K562 (cell line): ENCODE results near the gene RPL7A. TPM values are rescaled to one million over a fixed set of nuclear protein-coding genes. Genes with fewer than 3 reads are reported as not detected.

Experiments used
- E2F6 ChIP-seq, 2 experiments: IDR thresholded peaks; 2 replicates each; pipeline ENCODE4 v1.6.1; 2011; ENCODE audit warnings: borderline replicate concordance in 1 of 2, control low read depth in 1 of 2, low read depth in 1 of 2, low read length in 1 of 2, mild to moderate bottlenecking in 1 of 2, mixed read lengths in 1 of 2, moderate library complexity in 1 of 2; ENCODE audit not compliant: insufficient read depth in 1 of 2, insufficient read length in 1 of 2, poor library complexity in 1 of 2, severe bottlenecking in 1 of 2; ENCODE audit errors: extremely low read depth in 1 of 2
- GATAD2A ChIP-seq: fragments of 450-650 bp; IDR thresholded peaks from 2 replicates; pipeline ENCODE4 v1.6.1; 2017
- MAFK ChIP-seq: IDR thresholded peaks from 2 replicates; pipeline ENCODE4 v1.6.1; 2011; ENCODE audit warnings: low read length, improper control_type of control experiment
- MYBL2 ChIP-seq, 2 experiments: fragments of 450-650 bp in 1 of 2; sonication (generic) in 1 of 2; formaldehyde crosslinking in 1 of 2; IDR thresholded peaks; 2 replicates each; pipeline versions ENCODE4 v1.6.1 to v1.8.1; 2017 to 2022; ENCODE audit warnings: borderline replicate concordance in 1 of 2, inconsistent platforms in 1 of 2, low read depth in 1 of 2, mild to moderate bottlenecking in 1 of 2, missing genetic modification reagents in 1 of 2, moderate library complexity in 1 of 2
- SNRNP70 ChIP-seq: fragments of 200-400 bp; formaldehyde crosslinking; optimal IDR thresholded peaks from 2 replicates; pipeline ENCODE3; 2017; ENCODE audit warnings: low read depth, low read length
- STAT6 ChIP-seq: sonication (generic); formaldehyde crosslinking; IDR thresholded peaks from 2 replicates; pipeline ENCODE4 v1.8.1; 2023; ENCODE audit warnings: mild to moderate bottlenecking, missing genetic modification reagents
- TCFL5 ChIP-seq: fragments of 250-450 bp; sonication (Bioruptor Pico); conservative IDR thresholded peaks from 2 replicates; pipeline ENCODE4 v1.6.1; 2021; ENCODE audit warnings: mild to moderate bottlenecking, moderate library complexity, matching md5 sums
- ZNF124 ChIP-seq: sonication (generic); formaldehyde crosslinking; IDR thresholded peaks from 2 replicates; pipeline ENCODE4 v1.8.1; 2022; ENCODE audit warnings: missing genetic modification reagents
- ZNF507 ChIP-seq: conservative IDR thresholded peaks from 2 replicates; pipeline ENCODE4 v1.6.1; 2017; ENCODE audit warnings: missing genetic modification characterization, missing compliant biosample characterization
- polyA plus RNA-seq, 8 experiments: library from polyadenylated mRNA; depleted of rRNA in 4 of 8; stranded (reverse) in 5 of 8; unstranded in 3 of 8; fragments of >200 nt; fragmentation: Nextera tagmentation in 2 of 8; fragmentation: Illumina TruSeq in 1 of 8; extraction: Ambion mirVana in 2 of 8; extraction: Trizol in 1 of 8; gene quantifications; 2 replicates each; pipeline versions ENCODE4 v1.2.1 to v1.2.3, GENCODE V29; 2011 to 2014; ENCODE audit warnings: inconsistent platforms in 1 of 8, missing spikeins in 1 of 8
- total RNA-seq, 7 experiments: library from RNA; depleted of rRNA in 6 of 7; stranded (reverse); fragments of >200 nt in 6 of 7; fragmentation: Illumina TruSeq in 2 of 7; extraction: Trizol in 2 of 7; gene quantifications; 2 replicates each; pipeline versions ENCODE4 v1.2.1 to v1.2.3, GENCODE V29; 2011 to 2021; ENCODE audit warnings: low replicate concordance in 1 of 7
- TF ChIP-seq, protein P1 (sequence below): fragments of 250-450 bp; sonication (Bioruptor Pico); IDR thresholded peaks from 2 replicates; pipeline ENCODE4 v1.4.0; 2020
- TF ChIP-seq, protein P2 (sequence below): sonication (generic); formaldehyde crosslinking; IDR thresholded peaks from 2 replicates; pipeline ENCODE4 v1.8.0; 2022; ENCODE audit warnings: mild to moderate bottlenecking, missing genetic modification reagents, borderline replicate concordance
- TF ChIP-seq, protein P3 (sequence below): fragments of 250-450 bp; sonication (Bioruptor Pico); IDR thresholded peaks from 2 replicates; pipeline ENCODE4 v1.8.0; 2021; ENCODE audit warnings: moderate library complexity, mild to moderate bottlenecking, inconsistent platforms

The RPL7A gene
- total and polyA plus RNA-seq, 9 of the 15 experiments (the other 6 are each of a cell fraction or from before 2014, with no cell fraction given) = 1,935 to 3,760 (median 2,652) TPM

GRCh38 chr9:133375724-133376654 lies 28.0 kb downstream of the RPL7A start, which contains the start of the genes STKLD1 and SURF4 (continued):
- TF ChIP-seq STAT6 (CRISPR knock-in tag) (peak; percentile 70; the same call in 1 of the 2 replicates), TCFL5 (CRISPR knock-in tag) (no peak), MYBL2 (IDR thresholded peaks at IDR 0.05; ENCODE audit: low read depth) (no peak), MYBL2 (CRISPR knock-in tag; IDR thresholded peaks at IDR 0.05; ENCODE audit: borderline replicate concordance) (no peak), GATAD2A (0 out of 2 replicates have a peak, but pooled peaks have one; percentile 30), MAFK (no peak), ZNF507 (tag) (no peak), SNRNP70 (no peak), ZNF124 (no peak; the same call in 1 of the 2 replicates), E2F6 (IDR thresholded peaks at IDR 0.05; ENCODE audit: borderline replicate concordance in 1 of 2, extremely low read depth in 1 of 2, insufficient read depth in 1 of 2, insufficient read length in 1 of 2, low read depth in 1 of 2, low read length in 1 of 2, poor library complexity in 1 of 2, severe bottlenecking in 1 of 2) (peak; percentile 92 to 98)
- TF ChIP-seq, protein P1, sequence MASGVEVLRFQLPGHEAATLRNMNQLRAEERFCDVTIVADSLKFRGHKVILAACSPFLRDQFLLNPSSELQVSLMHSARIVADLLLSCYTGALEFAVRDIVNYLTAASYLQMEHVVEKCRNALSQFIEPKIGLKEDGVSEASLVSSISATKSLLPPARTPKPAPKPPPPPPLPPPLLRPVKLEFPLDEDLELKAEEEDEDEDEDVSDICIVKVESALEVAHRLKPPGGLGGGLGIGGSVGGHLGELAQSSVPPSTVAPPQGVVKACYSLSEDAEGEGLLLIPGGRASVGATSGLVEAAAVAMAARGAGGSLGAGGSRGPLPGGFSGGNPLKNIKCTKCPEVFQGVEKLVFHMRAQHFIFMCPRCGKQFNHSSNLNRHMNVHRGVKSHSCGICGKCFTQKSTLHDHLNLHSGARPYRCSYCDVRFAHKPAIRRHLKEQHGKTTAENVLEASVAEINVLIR = peak; percentile 51; the same call in 1 of the 2 replicates
- TF ChIP-seq, protein P2, sequence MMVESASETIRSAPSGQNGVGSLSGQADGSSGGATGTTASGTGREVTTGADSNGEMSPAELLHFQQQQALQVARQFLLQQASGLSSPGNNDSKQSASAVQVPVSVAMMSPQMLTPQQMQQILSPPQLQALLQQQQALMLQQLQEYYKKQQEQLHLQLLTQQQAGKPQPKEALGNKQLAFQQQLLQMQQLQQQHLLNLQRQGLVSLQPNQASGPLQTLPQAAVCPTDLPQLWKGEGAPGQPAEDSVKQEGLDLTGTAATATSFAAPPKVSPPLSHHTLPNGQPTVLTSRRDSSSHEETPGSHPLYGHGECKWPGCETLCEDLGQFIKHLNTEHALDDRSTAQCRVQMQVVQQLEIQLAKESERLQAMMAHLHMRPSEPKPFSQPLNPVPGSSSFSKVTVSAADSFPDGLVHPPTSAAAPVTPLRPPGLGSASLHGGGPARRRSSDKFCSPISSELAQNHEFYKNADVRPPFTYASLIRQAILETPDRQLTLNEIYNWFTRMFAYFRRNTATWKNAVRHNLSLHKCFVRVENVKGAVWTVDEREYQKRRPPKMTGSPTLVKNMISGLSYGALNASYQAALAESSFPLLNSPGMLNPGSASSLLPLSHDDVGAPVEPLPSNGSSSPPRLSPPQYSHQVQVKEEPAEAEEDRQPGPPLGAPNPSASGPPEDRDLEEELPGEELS (CRISPR knock-in tag) = 0 out of 2 replicates have a peak, but pooled peaks have one; percentile 88
- TF ChIP-seq, protein P3, sequence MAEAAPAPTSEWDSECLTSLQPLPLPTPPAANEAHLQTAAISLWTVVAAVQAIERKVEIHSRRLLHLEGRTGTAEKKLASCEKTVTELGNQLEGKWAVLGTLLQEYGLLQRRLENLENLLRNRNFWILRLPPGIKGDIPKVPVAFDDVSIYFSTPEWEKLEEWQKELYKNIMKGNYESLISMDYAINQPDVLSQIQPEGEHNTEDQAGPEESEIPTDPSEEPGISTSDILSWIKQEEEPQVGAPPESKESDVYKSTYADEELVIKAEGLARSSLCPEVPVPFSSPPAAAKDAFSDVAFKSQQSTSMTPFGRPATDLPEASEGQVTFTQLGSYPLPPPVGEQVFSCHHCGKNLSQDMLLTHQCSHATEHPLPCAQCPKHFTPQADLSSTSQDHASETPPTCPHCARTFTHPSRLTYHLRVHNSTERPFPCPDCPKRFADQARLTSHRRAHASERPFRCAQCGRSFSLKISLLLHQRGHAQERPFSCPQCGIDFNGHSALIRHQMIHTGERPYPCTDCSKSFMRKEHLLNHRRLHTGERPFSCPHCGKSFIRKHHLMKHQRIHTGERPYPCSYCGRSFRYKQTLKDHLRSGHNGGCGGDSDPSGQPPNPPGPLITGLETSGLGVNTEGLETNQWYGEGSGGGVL (CRISPR knock-in tag) = no peak
